Gastroesophageal sphincter (tissue), 4 donors: ENCODE data around the gene E2F2. TPM values are rescaled to one million over a fixed set of nuclear protein-coding genes. Genes with fewer than 3 reads are reported as not detected.
A peak's percentile ranks its signal among the peaks of the same experiment; 100 is the strongest.

ENCODE experiments used
- ATAC-seq: fragments of 150-250 bp; one replicate; pipeline ENCODE4 v1.9.1; 2016; ENCODE audit warnings: mild to moderate bottlenecking, moderate library complexity
- H3K27ac ChIP-seq, 4 donors: fragments of 200-600 bp; sonication (generic) in 3 of 4; 1 replicate in 3 of 4; 2 replicates in 1 of 4; pipeline ENCODE4 v1.5.1; 2016 to 2019
- H3K27me3 ChIP-seq: fragments of 200-600 bp; sonication (generic); one replicate; pipeline ENCODE4 v1.5.1; 2019
- H3K36me3 ChIP-seq, 2 donors: fragments of 200-600 bp; sonication (generic); one replicate each; pipeline ENCODE4 v1.5.1; 2019; ENCODE audit warnings: control low read depth in 1 of 2
- H3K4me1 ChIP-seq, 3 donors: fragments of 200-600 bp; sonication (generic); 1 replicate in 2 of 3; 2 replicates in 1 of 3; pipeline ENCODE4 v1.5.1; 2016 to 2019; ENCODE audit warnings: control low read depth in 2 of 3
- H3K4me3 ChIP-seq, 2 donors: fragments of 200-600 bp; sonication (generic); one replicate each; pipeline ENCODE4 v1.5.1; 2019; ENCODE audit warnings: mild to moderate bottlenecking in 1 of 2, moderate library complexity in 1 of 2
- H3K9me3 ChIP-seq, 3 donors: fragments of 200-600 bp; sonication (generic); one replicate each; pipeline ENCODE4 v1.5.1; 2017 to 2019; ENCODE audit warnings: control low read depth in 2 of 3
- EP300 ChIP-seq: sonication (generic); formaldehyde crosslinking; IDR thresholded peaks from one replicate; pipeline ENCODE4 v1.6.1; 2017; ENCODE audit warnings: antibody characterized with exemption, mild to moderate bottlenecking
- POLR2A ChIP-seq, 2 donors: fragments of 450-650 bp; IDR thresholded peaks; one replicate each; pipeline ENCODE4 v1.6.1; 2017; ENCODE audit warnings: antibody characterized with exemption in 2 of 2, mild to moderate bottlenecking in 2 of 2, moderate library complexity in 1 of 2
- POLR2AphosphoS5 ChIP-seq: sonication (generic); formaldehyde crosslinking; IDR thresholded peaks from one replicate; pipeline ENCODE4 v1.6.1; 2017; ENCODE audit warnings: antibody characterized with exemption
- WGBS, 2 donors: methylation state at CpG; one replicate each; pipeline ENCODE4 v1.1.5; 2018; ENCODE audit warnings: low coverage in 1 of 2; 5-methylcytosine and 5-hydroxymethylcytosine counted together
- total RNA-seq, 4 donors: library from RNA; depleted of rRNA; stranded (reverse); fragments of >200 nt; gene quantifications; one replicate each; pipeline ENCODE4 v1.1.0, GENCODE V29; 2016
- TF ChIP-seq, protein P1 (sequence below), 4 experiments: fragments of 200-600 bp in 2 of 4; fragments of 450-650 bp in 2 of 4; sonication (generic) in 1 of 4; IDR thresholded peaks; one replicate each; pipeline ENCODE4 v1.5.1; 2017 to 2019; ENCODE audit warnings: antibody characterized with exemption in 4 of 4, mild to moderate bottlenecking in 2 of 4, moderate library complexity in 2 of 4

The E2F2 gene
- under 1 TPM in 2 of 4 donors, not detected in 2; 0.08 to 0.17 TPM for total RNA-seq

- WGBS, 2 donors = 0% methylated on average over 2 to 6 of the region's 85 CpGs
- peaks cover 49% of the 10 kb centered on the region for H3K27me3 ChIP-seq
- TF ChIP-seq POLR2A (IDR thresholded peaks at IDR 0.05) (no peak), POLR2AphosphoS5 (no peak), EP300 (no peak)
- TF ChIP-seq, protein P1, sequence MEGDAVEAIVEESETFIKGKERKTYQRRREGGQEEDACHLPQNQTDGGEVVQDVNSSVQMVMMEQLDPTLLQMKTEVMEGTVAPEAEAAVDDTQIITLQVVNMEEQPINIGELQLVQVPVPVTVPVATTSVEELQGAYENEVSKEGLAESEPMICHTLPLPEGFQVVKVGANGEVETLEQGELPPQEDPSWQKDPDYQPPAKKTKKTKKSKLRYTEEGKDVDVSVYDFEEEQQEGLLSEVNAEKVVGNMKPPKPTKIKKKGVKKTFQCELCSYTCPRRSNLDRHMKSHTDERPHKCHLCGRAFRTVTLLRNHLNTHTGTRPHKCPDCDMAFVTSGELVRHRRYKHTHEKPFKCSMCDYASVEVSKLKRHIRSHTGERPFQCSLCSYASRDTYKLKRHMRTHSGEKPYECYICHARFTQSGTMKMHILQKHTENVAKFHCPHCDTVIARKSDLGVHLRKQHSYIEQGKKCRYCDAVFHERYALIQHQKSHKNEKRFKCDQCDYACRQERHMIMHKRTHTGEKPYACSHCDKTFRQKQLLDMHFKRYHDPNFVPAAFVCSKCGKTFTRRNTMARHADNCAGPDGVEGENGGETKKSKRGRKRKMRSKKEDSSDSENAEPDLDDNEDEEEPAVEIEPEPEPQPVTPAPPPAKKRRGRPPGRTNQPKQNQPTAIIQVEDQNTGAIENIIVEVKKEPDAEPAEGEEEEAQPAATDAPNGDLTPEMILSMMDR (IDR thresholded peaks at IDR 0.05) = peak in 1 of 4 experiments; percentile 18
- peak within 1 kb of the TSS in 3 of 4 donors; percentile 24 to 67 (median 54) for H3K27ac ChIP-seq
- H3K9me3 ChIP-seq = no peaks in the 10 kb centered on the region
- no peaks in the 10 kb centered on the region for H3K36me3 ChIP-seq
- H3K4me1 ChIP-seq = peaks cover 7 to 39% (median 27%) of the 10 kb centered on the region in 3 donors
- ATAC-seq = peak; percentile 93
- peak within 1 kb of the TSS; percentile 28 to 57 for H3K4me3 ChIP-seq
Measured at GRCh38 chr1:23530747-23531561, at the start of gene E2F2. TSS of gene E2F2 (minus strand) at chr1:23531233. CDS start at chr1:23530793, 440 bp downstream.

DNA sequence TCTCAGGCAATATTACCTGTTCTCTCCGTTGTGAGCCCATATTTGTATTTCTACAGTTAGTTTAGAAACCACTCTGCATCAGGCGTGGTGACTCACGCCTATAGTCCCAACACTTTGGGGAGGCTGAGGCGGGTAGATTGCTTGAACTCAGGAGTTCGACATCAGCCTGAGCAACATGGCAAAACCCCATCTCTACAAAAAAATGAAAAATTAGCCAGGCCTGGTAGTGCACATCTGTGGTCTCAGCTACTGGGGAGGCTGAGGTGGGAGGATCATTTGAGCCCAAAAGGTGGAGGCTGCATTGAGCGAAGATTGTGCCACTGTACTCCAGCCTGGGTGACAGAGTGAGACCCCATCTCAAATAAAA is 47.9 kb upstream of the E2F2 start:
- Histone ChIP-seq H3K4me1 (peaks cover 12 to 43% (median 23%) of the 10 kb centered on the region in 3 donors), H3K27me3 (no peaks in the 10 kb centered on the region), H3K9me3 (no peaks in the 10 kb centered on the region), H3K36me3 (no peaks in the 10 kb centered on the region), H3K4me3 (no peak overlapping the region), H3K27ac (peak overlapping the region in 3 of 4 donors; percentile 86 to 88 (median 87))
- WGBS, 2 donors = 88 to 89% methylated on average over 3 of the region's 6 CpGs
- TF ChIP-seq POLR2AphosphoS5 (no peak), POLR2A (IDR thresholded peaks at IDR 0.05) (no peak), EP300 (no peak)
- TF ChIP-seq, protein P1 (IDR thresholded peaks at IDR 0.05) = no peak
- ATAC-seq = no peak

GRCh38 chr1:23578311-23578996 is 47.4 kb upstream of the E2F2 start:
- H3K27ac ChIP-seq = peak overlapping the region; percentile 86 to 95 (median 88)
- H3K4me1 ChIP-seq = peaks cover 12 to 43% (median 23%) of the 10 kb centered on the region in 3 donors
- TF ChIP-seq, protein P1 (IDR thresholded peaks at IDR 0.05) = no peak
- TF ChIP-seq POLR2A (IDR thresholded peaks at IDR 0.05) (no peak), EP300 (no peak), POLR2AphosphoS5 (no peak)
- H3K4me3 ChIP-seq = no peak overlapping the region
- no peaks in the 10 kb centered on the region for H3K9me3 ChIP-seq
- H3K27me3 ChIP-seq = no peaks in the 10 kb centered on the region
- no peaks in the 10 kb centered on the region for H3K36me3 ChIP-seq
- 62 to 68% methylated on average over 4 of the region's 4 CpGs for WGBS, 2 donors
- no peak for ATAC-seq

DNA sequence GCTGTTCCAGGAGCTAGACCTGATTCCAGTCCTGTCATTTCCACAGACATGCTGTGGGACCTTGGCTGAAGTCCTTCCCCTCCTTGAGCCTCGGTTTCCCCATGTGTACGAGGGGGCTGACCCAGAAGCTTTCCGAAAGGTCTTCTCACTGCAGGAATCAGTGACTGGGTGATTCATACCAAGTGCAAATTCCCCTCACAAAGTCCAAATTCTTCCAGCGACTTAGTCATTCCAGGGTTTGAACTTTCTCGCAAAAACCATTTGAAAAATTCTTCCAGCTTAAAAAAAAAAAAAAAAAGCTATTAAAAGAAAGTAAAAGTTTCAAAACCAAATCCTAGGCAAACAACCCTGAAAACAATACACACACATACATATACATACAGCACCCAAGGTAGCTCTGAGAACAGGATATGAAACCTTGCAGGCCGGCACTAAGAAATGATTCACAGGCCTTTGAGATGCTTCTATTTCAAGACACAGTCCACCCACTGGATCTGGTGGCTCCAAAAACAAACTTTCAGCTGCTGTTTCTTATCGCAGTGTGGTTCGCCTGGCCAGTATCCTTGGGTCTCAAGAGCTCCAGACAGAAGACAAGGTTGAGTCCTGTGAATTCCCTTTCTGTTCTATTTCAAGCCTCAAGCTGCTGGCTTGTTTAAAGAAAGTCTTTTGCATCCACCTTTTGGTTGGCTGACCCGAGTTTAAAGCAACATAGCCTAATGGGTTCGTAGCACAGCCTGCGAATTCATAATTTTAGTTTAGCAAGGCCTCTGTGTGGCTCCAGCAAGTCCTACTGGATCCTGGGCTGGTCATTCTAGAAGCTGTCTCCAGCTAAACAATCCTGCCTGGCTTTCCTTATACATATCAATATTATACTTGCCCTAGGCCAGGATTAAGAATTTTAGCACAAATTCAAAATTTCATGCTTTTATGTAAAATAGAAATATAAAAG is 46.3 kb upstream of the E2F2 start:
- Histone ChIP-seq H3K4me3 (peak overlapping the region; percentile 18 to 31), H3K9me3 (no peaks in the 10 kb centered on the region), H3K27ac (peak overlapping the region; percentile 86 to 95 (median 88)), H3K4me1 (peaks cover 12 to 43% (median 23%) of the 10 kb centered on the region in 3 donors), H3K27me3 (no peaks in the 10 kb centered on the region), H3K36me3 (no peaks in the 10 kb centered on the region)
- TF ChIP-seq, protein P1 (IDR thresholded peaks at IDR 0.05) = no peak
- TF ChIP-seq POLR2AphosphoS5 = peak; percentile 39
- no peak for TF ChIP-seq EP300
- TF ChIP-seq POLR2A (IDR thresholded peaks at IDR 0.05) = peak; percentile 15 to 22
- 5 to 7% methylated on average over 6 to 8 of the region's 11 CpGs for WGBS, 2 donors
- peak; percentile 62 for ATAC-seq
